Keratinocyte (primary cell): ENCODE data around the gene VEGFB. TPM values are rescaled to one million over a fixed set of nuclear protein-coding genes. Genes with fewer than 3 reads are reported as not detected.

Source experiments
- DNase-seq: peaks from one replicate; pipeline ENCODE4 v3.0.0-alpha.2; 2011; ENCODE audit warnings: low read depth, missing footprints, low spot score
- FAIRE-seq: peaks from 2 replicates; lab custom pipeline; 2011; peaks lifted over from hg19 to GRCh38; lab: Jason Lieb, UNC
- H2AFZ ChIP-seq: 2 replicates; pipeline ENCODE4 v1.6.0; 2012; ENCODE audit warnings: low read length, control low read depth, inconsistent platforms; ENCODE audit not compliant: control insufficient read depth
- H3K27ac ChIP-seq: 2 replicates; pipeline ENCODE4 v1.5.1; 2011; ENCODE audit warnings: low read length; ENCODE audit not compliant: control insufficient read depth, insufficient read depth
- H3K27me3 ChIP-seq: 3 replicates; pipeline ENCODE4 v1.6.0; 2011; ENCODE audit warnings: low read length; ENCODE audit not compliant: control insufficient read depth, insufficient read depth; ENCODE audit errors: extremely low read depth
- H3K36me3 ChIP-seq, 2 experiments: 2 replicates in 1 of 2; 3 replicates in 1 of 2; pipeline ENCODE4 v1.5.1; 2011; ENCODE audit warnings: low read length in 2 of 2, mild to moderate bottlenecking in 1 of 2; ENCODE audit not compliant: control insufficient read depth in 2 of 2, insufficient read depth in 2 of 2; ENCODE audit errors: extremely low read depth in 1 of 2
- H3K4me1 ChIP-seq: 3 replicates; pipeline ENCODE4 v1.5.1; 2011; ENCODE audit warnings: low read length; ENCODE audit not compliant: control insufficient read depth, insufficient read depth; ENCODE audit errors: extremely low read depth
- H3K4me2 ChIP-seq: 3 replicates; pipeline ENCODE4 v1.6.0; 2011; ENCODE audit warnings: low read depth, low read length; ENCODE audit not compliant: control insufficient read depth, insufficient read depth; ENCODE audit errors: extremely low read depth
- H3K4me3 ChIP-seq, 3 experiments: fragments of 200-600 bp in 1 of 3; sonication (generic) in 1 of 3; 2 replicates in 2 of 3; 3 replicates in 1 of 3; pipeline ENCODE4 v1.5.1; 2011 to 2016; ENCODE audit warnings: low read length in 3 of 3, mild to moderate bottlenecking in 3 of 3, control low read depth in 2 of 3, inconsistent platforms in 1 of 3, low read depth in 1 of 3, mixed read lengths in 1 of 3, mixed run types in 1 of 3, moderate library complexity in 1 of 3; ENCODE audit not compliant: control insufficient read depth in 2 of 3, insufficient read depth in 2 of 3; ENCODE audit errors: extremely low read depth in 1 of 3
- H3K79me2 ChIP-seq: 2 replicates; pipeline ENCODE4 v1.6.0; 2012; ENCODE audit warnings: low read length; ENCODE audit not compliant: control insufficient read depth, insufficient read depth
- H3K9ac ChIP-seq: 3 replicates; pipeline ENCODE4 v1.6.0; 2011; ENCODE audit warnings: low read length; ENCODE audit not compliant: control insufficient read depth, insufficient read depth; ENCODE audit errors: extremely low read depth
- H3K9me1 ChIP-seq: 3 replicates; pipeline ENCODE4 v1.6.0; 2011; ENCODE audit warnings: low read length; ENCODE audit not compliant: control insufficient read depth, insufficient read depth; ENCODE audit errors: extremely low read depth
- H3K9me3 ChIP-seq: 2 replicates; pipeline ENCODE4 v1.5.1; 2012; ENCODE audit warnings: low read depth, low read length; ENCODE audit not compliant: control insufficient read depth
- H4K20me1 ChIP-seq: 3 replicates; pipeline ENCODE4 v1.6.0; 2011; ENCODE audit warnings: low read length; ENCODE audit not compliant: control insufficient read depth, insufficient read depth; ENCODE audit errors: extremely low read depth
- CTCF ChIP-seq, 3 experiments: IDR thresholded peaks in 1 of 3; conservative IDR thresholded peaks in 1 of 3; optimal IDR thresholded peaks in 1 of 3; 2 replicates in 2 of 3; 3 replicates in 1 of 3; pipeline versions ENCODE3 to v1.5.1; 2011; ENCODE audit warnings: low read length in 3 of 3, mild to moderate bottlenecking in 3 of 3, moderate library complexity in 2 of 3, control low read depth in 1 of 3, inconsistent platforms in 1 of 3; ENCODE audit not compliant: insufficient read depth in 2 of 3; ENCODE audit errors: extremely low read depth in 1 of 3
- EZH2 ChIP-seq: IDR thresholded peaks from one replicate; pipeline ENCODE4 v1.6.1; 2012; ENCODE audit warnings: inconsistent platforms, mild to moderate bottlenecking, low read length, moderate library complexity
- dilution Hi-C: fragments of 300-500 bp; cut with MboI; formaldehyde crosslinking; loops from one replicate; pipeline ENCODE4 v1.7.0; 2020; ENCODE audit warnings: low sequenced_read_pairs; ENCODE audit not compliant: extremely low pct_ligation_motif_present
- polyA plus RNA-seq, 5 experiments: library from polyadenylated mRNA; depleted of rRNA in 3 of 5; stranded (reverse) in 3 of 5; stranded (forward) in 1 of 5; unstranded in 1 of 5; fragments of >200 nt; gene quantifications; 1 replicate in 1 of 5; 2 replicates in 3 of 5; 3 replicates in 1 of 5; pipeline versions ENCODE4 v1.2.1 to v1.2.3, GENCODE V29; 2011 to 2012; ENCODE audit warnings: missing spikeins in 2 of 5, low read depth in 1 of 5, low replicate concordance in 1 of 5

The VEGFB gene
- polyA plus RNA-seq, 1 donor (not counting 4 experiments of a cell fraction or from before 2014, with no cell fraction given): 10.0 TPM

GRCh38 chr11:64202992-64203391 is 31.4 kb upstream of the VEGFB start:
- FAIRE-seq (no peak), DNase-seq (no peak)
- Histone ChIP-seq H3K27ac (no peak overlapping the region), H3K9me1 (no peaks in the 10 kb centered on the region), H4K20me1 (peaks cover 17% of the 10 kb centered on the region), H3K4me3 (no peak overlapping the region), H3K27me3 (no peaks in the 10 kb centered on the region), H3K9ac (no peak overlapping the region), H3K9me3 (no peaks in the 10 kb centered on the region), H3K36me3 (peaks cover 38 to 60% of the 10 kb centered on the region in 2 experiments), H3K4me1 (no peaks in the 10 kb centered on the region), H3K4me2 (no peak overlapping the region), H2AFZ (no peak overlapping the region), H3K79me2 (no peaks in the 10 kb centered on the region)
- dilution Hi-C loops: no loop called here
- TF ChIP-seq CTCF (optimal IDR thresholded peaks at IDR 0.05 in 1 of 3, IDR thresholded peaks at IDR 0.05 in 1 of 3, conservative IDR thresholded peaks at IDR 0.05 in 1 of 3; ENCODE audit: extremely low read depth in 1 of 3, insufficient read depth in 2 of 3, low read length in 3 of 3): no peak
- TF ChIP-seq EZH2: no peak

GRCh38 chr11:64203421-64204079 is 30.8 kb upstream of the VEGFB start:
- H3K79me2 ChIP-seq: no peaks in the 10 kb centered on the region
- H3K9ac ChIP-seq: no peak overlapping the region
- H3K27me3 ChIP-seq: no peaks in the 10 kb centered on the region
- H3K4me2 ChIP-seq: no peak overlapping the region
- FAIRE-seq: no peak
- H2AFZ ChIP-seq: no peak overlapping the region
- H3K4me1 ChIP-seq: no peaks in the 10 kb centered on the region
- H3K27ac ChIP-seq: no peak overlapping the region
- H3K36me3 ChIP-seq: peaks cover 35 to 55% of the 10 kb centered on the region in 2 experiments
- no peak overlapping the region for H3K4me3 ChIP-seq
- no peaks in the 10 kb centered on the region for H3K9me1 ChIP-seq
- peaks cover 17% of the 10 kb centered on the region for H4K20me1 ChIP-seq
- H3K9me3 ChIP-seq: no peaks in the 10 kb centered on the region
- no peak for DNase-seq
- dilution Hi-C loops: no loop called here
- TF ChIP-seq EZH2 (no peak), CTCF (optimal IDR thresholded peaks at IDR 0.05 in 1 of 3, IDR thresholded peaks at IDR 0.05 in 1 of 3, conservative IDR thresholded peaks at IDR 0.05 in 1 of 3; ENCODE audit: extremely low read depth in 1 of 3, insufficient read depth in 2 of 3, low read length in 3 of 3) (no peak)
